Measurements from ENCODE around the gene ARL5C. TPM values are rescaled to one million over a fixed set of nuclear protein-coding genes. Genes with fewer than 3 reads are reported as not detected.

Gene ARL5C
- total RNA-seq, 1 experiment from 2014 or later: not detected

DNA sequence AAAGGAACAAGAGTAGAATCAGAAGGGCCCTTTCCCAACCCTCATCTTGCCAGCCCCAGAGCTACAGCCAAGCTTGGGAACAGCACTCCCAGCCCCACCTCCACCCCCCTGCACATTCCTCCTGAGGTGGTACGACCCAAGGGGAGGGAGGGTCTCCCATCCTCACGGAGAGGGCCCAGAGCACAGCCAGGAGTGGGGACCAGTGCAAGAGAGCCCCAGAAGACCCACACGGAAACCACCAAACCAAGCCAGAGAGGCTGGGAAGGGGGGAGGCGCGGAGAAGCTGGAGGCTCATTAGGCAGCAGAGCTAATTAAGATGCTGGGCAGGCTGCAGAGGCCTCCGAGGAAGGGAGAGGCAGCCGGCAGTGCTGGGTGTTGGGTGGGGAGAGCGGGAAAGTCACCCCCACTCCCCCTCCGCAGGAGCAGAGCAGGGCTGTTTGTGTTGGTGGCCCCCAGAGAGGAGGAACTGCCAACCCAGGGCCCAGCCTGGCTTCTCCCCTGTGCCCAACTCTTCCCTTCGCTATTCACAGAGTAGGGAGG lies 29.1 kb upstream of the ARL5C start:
- POLR2A ChIA-PET: interaction anchor here (1.0 to 2.4 kb wide), 2 partner anchors 12 to 30 kb away, joined by 6 read pairs; no protein-coding TSS in a partner anchor

DNA sequence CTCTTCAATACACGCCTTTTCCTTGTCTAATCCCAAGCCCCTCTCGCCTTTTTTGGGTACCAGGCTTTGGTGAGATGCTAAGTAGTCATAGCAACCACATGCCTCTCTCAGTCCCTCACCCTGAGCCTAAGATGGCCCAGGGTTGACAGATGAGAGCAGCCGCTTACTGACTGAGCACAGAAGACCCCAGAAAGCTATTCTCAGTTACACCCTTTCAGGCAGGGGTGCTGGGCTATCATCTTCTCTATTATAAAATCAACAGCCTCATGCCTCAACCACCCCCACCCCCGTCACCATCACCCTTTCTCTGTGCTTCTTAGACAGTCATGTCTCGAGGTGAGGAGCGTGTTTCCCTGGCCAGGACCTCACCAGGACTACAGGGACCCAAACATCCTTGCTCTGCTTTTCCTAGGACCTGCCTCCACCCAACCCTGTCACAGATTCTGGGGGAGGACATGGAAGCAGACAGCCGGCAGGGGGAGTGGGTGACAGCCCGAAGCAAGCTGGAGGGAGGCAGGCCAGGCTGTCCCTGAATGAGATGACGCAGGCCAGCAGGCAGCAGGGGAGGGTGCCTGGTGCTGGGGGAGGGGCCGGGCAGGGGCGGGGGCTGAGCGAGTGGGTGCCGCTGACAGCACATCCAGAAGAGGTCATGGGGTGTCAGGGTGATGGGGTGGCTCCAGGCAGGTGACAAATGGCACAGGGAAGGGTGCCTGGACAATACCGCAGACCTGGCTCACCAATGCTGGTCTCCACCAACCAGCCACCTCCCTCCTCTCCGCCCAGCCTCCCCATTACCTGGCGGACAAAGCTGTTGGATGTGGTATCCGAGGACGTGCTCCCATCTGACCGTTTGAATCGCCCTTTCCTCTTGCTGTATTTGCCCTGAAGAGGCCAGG lies 28.4 kb upstream of the ARL5C start:
- Mint-ChIP-seq H3K4me1 (peaks cover 36% of the 10 kb centered on the region), H3K27me3 (ENCODE audit: low read depth) (no peaks in the 10 kb centered on the region), H3K36me3 (peaks cover 20% of the 10 kb centered on the region), H3K4me3 (peak overlapping the region; percentile 66), H3K9me3 (no peaks in the 10 kb centered on the region), H3K27ac (peak overlapping the region; percentile 57; the same call in 1 of the 2 replicates)
- ChIA-PET POLR2A (interaction anchor here (1.0 to 2.4 kb wide), 2 partner anchors 13 to 30 kb away, joined by 6 read pairs; no protein-coding TSS in a partner anchor), CTCF (interaction anchor here (0.6 to 5.3 kb wide), 27 partner anchors 11 to 611 kb away, joined by 3 to 62 read pairs (median 4); partner anchors contain the start of genes ARL5C, FBXO47, LASP1NB and STAC2)
- TF ChIP-seq, protein P1, sequence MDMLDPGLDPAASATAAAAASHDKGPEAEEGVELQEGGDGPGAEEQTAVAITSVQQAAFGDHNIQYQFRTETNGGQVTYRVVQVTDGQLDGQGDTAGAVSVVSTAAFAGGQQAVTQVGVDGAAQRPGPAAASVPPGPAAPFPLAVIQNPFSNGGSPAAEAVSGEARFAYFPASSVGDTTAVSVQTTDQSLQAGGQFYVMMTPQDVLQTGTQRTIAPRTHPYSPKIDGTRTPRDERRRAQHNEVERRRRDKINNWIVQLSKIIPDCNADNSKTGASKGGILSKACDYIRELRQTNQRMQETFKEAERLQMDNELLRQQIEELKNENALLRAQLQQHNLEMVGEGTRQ (CRISPR knock-in tag; IDR thresholded peaks at IDR 0.05): no peak
- TF ChIP-seq, protein P2, sequence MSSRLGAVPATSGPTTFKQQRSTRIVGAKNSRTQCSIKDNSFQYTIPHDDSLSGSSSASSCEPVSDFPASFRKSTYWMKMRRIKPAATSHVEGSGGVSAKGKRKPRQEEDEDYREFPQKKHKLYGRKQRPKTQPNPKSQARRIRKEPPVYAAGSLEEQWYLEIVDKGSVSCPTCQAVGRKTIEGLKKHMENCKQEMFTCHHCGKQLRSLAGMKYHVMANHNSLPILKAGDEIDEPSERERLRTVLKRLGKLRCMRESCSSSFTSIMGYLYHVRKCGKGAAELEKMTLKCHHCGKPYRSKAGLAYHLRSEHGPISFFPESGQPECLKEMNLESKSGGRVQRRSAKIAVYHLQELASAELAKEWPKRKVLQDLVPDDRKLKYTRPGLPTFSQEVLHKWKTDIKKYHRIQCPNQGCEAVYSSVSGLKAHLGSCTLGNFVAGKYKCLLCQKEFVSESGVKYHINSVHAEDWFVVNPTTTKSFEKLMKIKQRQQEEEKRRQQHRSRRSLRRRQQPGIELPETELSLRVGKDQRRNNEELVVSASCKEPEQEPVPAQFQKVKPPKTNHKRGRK (CRISPR knock-in tag; IDR thresholded peaks at IDR 0.05; ENCODE audit: borderline replicate concordance): no peak
- no peak for TF ChIP-seq MYBL2 (CRISPR knock-in tag; IDR thresholded peaks at IDR 0.05)
- TF ChIP-seq, protein P3, sequence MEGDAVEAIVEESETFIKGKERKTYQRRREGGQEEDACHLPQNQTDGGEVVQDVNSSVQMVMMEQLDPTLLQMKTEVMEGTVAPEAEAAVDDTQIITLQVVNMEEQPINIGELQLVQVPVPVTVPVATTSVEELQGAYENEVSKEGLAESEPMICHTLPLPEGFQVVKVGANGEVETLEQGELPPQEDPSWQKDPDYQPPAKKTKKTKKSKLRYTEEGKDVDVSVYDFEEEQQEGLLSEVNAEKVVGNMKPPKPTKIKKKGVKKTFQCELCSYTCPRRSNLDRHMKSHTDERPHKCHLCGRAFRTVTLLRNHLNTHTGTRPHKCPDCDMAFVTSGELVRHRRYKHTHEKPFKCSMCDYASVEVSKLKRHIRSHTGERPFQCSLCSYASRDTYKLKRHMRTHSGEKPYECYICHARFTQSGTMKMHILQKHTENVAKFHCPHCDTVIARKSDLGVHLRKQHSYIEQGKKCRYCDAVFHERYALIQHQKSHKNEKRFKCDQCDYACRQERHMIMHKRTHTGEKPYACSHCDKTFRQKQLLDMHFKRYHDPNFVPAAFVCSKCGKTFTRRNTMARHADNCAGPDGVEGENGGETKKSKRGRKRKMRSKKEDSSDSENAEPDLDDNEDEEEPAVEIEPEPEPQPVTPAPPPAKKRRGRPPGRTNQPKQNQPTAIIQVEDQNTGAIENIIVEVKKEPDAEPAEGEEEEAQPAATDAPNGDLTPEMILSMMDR (IDR thresholded peaks at IDR 0.05): peak; percentile 12; the same call in 1 of the 2 replicates
- TF ChIP-seq SP1 (CRISPR knock-in tag; conservative IDR thresholded peaks at IDR 0.05): 0 out of 2 replicates have a peak, but pooled peaks have one; percentile 40
- DNase-seq (ENCODE audit: low spot score): peak; percentile 73
- ATAC-seq: peak; percentile 51

More for the DNA sequence above, 29.1 kb upstream of the ARL5C start:
- H3K36me3 Mint-ChIP-seq: peaks cover 22% of the 10 kb centered on the region
- H3K27ac Mint-ChIP-seq: 0 out of 2 replicates have a peak overlapping the region, but pooled peaks have one; percentile 49
- H3K4me3 Mint-ChIP-seq: peak overlapping the region; percentile 66
- CTCF ChIA-PET: interaction anchor here (0.6 to 5.3 kb wide), 25 partner anchors 12 to 428 kb away, joined by 3 to 62 read pairs (median 4); partner anchors contain the start of genes ARL5C, FBXO47, LASP1NB and STAC2
- peaks cover 42% of the 10 kb centered on the region for H3K4me1 Mint-ChIP-seq
- H3K27me3 Mint-ChIP-seq (ENCODE audit: low read depth): no peaks in the 10 kb centered on the region; the same call in 1 of the 2 replicates
- no peaks in the 10 kb centered on the region for H3K9me3 Mint-ChIP-seq
- peak; percentile 10 for ATAC-seq
- TF ChIP-seq ESRRA (CRISPR knock-in tag; IDR thresholded peaks at IDR 0.05; ENCODE audit: borderline replicate concordance): no peak
- TF ChIP-seq CREM (CRISPR knock-in tag; IDR thresholded peaks at IDR 0.05): no peak
- no peak for TF ChIP-seq TEAD4 (CRISPR knock-in tag; IDR thresholded peaks at IDR 0.05)
- TF ChIP-seq IRF2 (CRISPR knock-in tag; IDR thresholded peaks at IDR 0.05; ENCODE audit: borderline replicate concordance, low read depth): no peak
- TF ChIP-seq, protein P4, sequence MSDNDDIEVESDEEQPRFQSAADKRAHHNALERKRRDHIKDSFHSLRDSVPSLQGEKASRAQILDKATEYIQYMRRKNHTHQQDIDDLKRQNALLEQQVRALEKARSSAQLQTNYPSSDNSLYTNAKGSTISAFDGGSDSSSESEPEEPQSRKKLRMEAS (CRISPR knock-in tag; IDR thresholded peaks at IDR 0.05): no peak
- no peak for TF ChIP-seq FOXJ3 (CRISPR knock-in tag; IDR thresholded peaks at IDR 0.05; ENCODE audit: borderline replicate concordance)
- TF ChIP-seq, protein P5, sequence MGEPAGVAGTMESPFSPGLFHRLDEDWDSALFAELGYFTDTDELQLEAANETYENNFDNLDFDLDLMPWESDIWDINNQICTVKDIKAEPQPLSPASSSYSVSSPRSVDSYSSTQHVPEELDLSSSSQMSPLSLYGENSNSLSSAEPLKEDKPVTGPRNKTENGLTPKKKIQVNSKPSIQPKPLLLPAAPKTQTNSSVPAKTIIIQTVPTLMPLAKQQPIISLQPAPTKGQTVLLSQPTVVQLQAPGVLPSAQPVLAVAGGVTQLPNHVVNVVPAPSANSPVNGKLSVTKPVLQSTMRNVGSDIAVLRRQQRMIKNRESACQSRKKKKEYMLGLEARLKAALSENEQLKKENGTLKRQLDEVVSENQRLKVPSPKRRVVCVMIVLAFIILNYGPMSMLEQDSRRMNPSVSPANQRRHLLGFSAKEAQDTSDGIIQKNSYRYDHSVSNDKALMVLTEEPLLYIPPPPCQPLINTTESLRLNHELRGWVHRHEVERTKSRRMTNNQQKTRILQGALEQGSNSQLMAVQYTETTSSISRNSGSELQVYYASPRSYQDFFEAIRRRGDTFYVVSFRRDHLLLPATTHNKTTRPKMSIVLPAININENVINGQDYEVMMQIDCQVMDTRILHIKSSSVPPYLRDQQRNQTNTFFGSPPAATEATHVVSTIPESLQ (CRISPR knock-in tag; IDR thresholded peaks at IDR 0.05): no peak
- TF ChIP-seq SOX15 (CRISPR knock-in tag; IDR thresholded peaks at IDR 0.05): no peak
- TF ChIP-seq, protein P6, sequence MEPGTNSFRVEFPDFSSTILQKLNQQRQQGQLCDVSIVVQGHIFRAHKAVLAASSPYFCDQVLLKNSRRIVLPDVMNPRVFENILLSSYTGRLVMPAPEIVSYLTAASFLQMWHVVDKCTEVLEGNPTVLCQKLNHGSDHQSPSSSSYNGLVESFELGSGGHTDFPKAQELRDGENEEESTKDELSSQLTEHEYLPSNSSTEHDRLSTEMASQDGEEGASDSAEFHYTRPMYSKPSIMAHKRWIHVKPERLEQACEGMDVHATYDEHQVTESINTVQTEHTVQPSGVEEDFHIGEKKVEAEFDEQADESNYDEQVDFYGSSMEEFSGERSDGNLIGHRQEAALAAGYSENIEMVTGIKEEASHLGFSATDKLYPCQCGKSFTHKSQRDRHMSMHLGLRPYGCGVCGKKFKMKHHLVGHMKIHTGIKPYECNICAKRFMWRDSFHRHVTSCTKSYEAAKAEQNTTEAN (CRISPR knock-in tag; IDR thresholded peaks at IDR 0.05): no peak
- peak; percentile 60 for DNase-seq (ENCODE audit: low spot score)

All from WTC11 (cell line).